Stomach (tissue), 9 donors: ENCODE data around the gene GFER. TPM values are rescaled to one million over a fixed set of nuclear protein-coding genes. Genes with fewer than 3 reads are reported as not detected.

Experiments used
- DNase-seq, 2 donors: peaks; one replicate each; pipeline versions ENCODE4 v3.0.0 to v3.0.0-alpha.2; 2013 to 2019
- H3K27ac ChIP-seq, 5 donors: fragments of 200-600 bp in 4 of 5; sonication (generic) in 4 of 5; one replicate each; pipeline ENCODE4 v1.5.1; 2013 to 2019; ENCODE audit warnings: mild to moderate bottlenecking in 1 of 5, moderate library complexity in 1 of 5
- H3K27me3 ChIP-seq, 3 donors: fragments of 200-600 bp; sonication (generic); one replicate each; pipeline ENCODE4 v1.5.1; 2017 to 2019; ENCODE audit warnings: mixed run types in 1 of 3
- H3K36me3 ChIP-seq, 4 donors: fragments of 200-600 bp; sonication (generic); 1 replicate in 3 of 4; 2 replicates in 1 of 4; pipeline ENCODE4 v1.5.1; 2016 to 2019
- H3K4me1 ChIP-seq, 4 donors: fragments of 200-600 bp; sonication (generic); one replicate each; pipeline ENCODE4 v1.5.1; 2016 to 2019
- H3K4me3 ChIP-seq, 4 donors: fragments of 200-600 bp; sonication (generic) in 3 of 4; one replicate each; pipeline ENCODE4 v1.5.1; 2016 to 2019; ENCODE audit warnings: mild to moderate bottlenecking in 1 of 4
- H3K9me3 ChIP-seq, 4 donors: fragments of 200-600 bp; sonication (generic); one replicate each; pipeline ENCODE4 v1.5.1; 2016 to 2019
- CTCF ChIP-seq, 7 experiments: fragments of 450-650 bp in 4 of 7; fragments of 200-600 bp in 3 of 7; sonication (generic) in 3 of 7; IDR thresholded peaks; one replicate each; pipeline ENCODE4 v1.5.1; 2016 to 2019; ENCODE audit warnings: antibody characterized with exemption in 7 of 7, control low read depth in 2 of 7, mild to moderate bottlenecking in 1 of 7
- EP300 ChIP-seq: sonication (generic); formaldehyde crosslinking; IDR thresholded peaks from one replicate; pipeline ENCODE4 v1.6.1; 2017; ENCODE audit warnings: antibody characterized with exemption
- POLR2A ChIP-seq, 4 donors: fragments of 450-650 bp; IDR thresholded peaks; one replicate each; pipeline ENCODE4 v1.6.1; 2016; ENCODE audit warnings: antibody characterized with exemption in 4 of 4, control low read depth in 2 of 4, mild to moderate bottlenecking in 1 of 4, moderate library complexity in 1 of 4
- POLR2AphosphoS5 ChIP-seq, 3 donors: sonication (generic); formaldehyde crosslinking; IDR thresholded peaks; one replicate each; pipeline ENCODE4 v1.6.1; 2016; ENCODE audit warnings: antibody characterized with exemption in 3 of 3
- WGBS, 5 donors: extraction: QIAGEN DNeasy Blood & Tissue Kit in 3 of 5; methylation state at CpG; one replicate each; pipeline versions ENCODE4 v1.1.5 to v1.1.7; 2013 to 2018; 5-methylcytosine and 5-hydroxymethylcytosine counted together
- intact Hi-C: fragments of 100-400 bp; cut with DNase I; formaldehyde crosslinking; loops from one replicate; pipeline ENCODE4 v1.15.1; 2023; ENCODE audit warnings: low total_unique reads
- polyA plus RNA-seq, 3 donors: library from polyadenylated mRNA; stranded (reverse); fragments of 200-250 nt; gene quantifications; one replicate each; pipeline ENCODE4 v1.2.3, GENCODE V29; 2013
- total RNA-seq, 5 donors: library from RNA; depleted of rRNA; stranded (reverse); fragments of >200 nt; gene quantifications; one replicate each; pipeline versions ENCODE4 v1.1.0 to v1.2.3, GENCODE V29; 2014 to 2016
- donor health status: healthy with polysubstance abuse.
- donor health status: Bipolar disorder and iron deficiency.
- donor health status: healthy.

Gene GFER
- total and polyA plus RNA-seq, 8 donors: 3.1 to 313 (median 33.6) TPM

GRCh38 chr16:2024032-2024420 is 40.0 kb downstream of the GFER start:
- Histone ChIP-seq H3K4me3 (peak overlapping the region in 1 of 4 donors; percentile 38), H3K36me3 (no peaks in the 10 kb centered on the region), H3K4me1 (peaks cover 53 to 72% (median 68%) of the 10 kb centered on the region in 4 donors), H3K27me3 (peaks cover 18 to 46% (median 28%) of the 10 kb centered on the region in 3 donors), H3K9me3 (no peaks in the 10 kb centered on the region), H3K27ac (peak overlapping the region; percentile 66 to 81 (median 74))
- WGBS, 5 donors: 84 to 97% (median 90%) methylated on average over 12 of the region's 12 CpGs
- DNase-seq: no peak
- TF ChIP-seq POLR2A (IDR thresholded peaks at IDR 0.05): no peak
- TF ChIP-seq POLR2AphosphoS5 (IDR thresholded peaks at IDR 0.05): no peak
- TF ChIP-seq EP300: no peak
- TF ChIP-seq CTCF (IDR thresholded peaks at IDR 0.05): no peak
- intact Hi-C loops: loop anchor here (5.0 to 10.0 kb wide), 2 partner anchors 61 to 128 kb away; no protein-coding TSS in a partner anchor

- H3K27ac ChIP-seq: no peak overlapping the region
- 90 to 99% (median 94%) methylated on average over 7 to 14 of the region's 14 CpGs for WGBS, 5 donors
- intact Hi-C loops: loop anchor here (10.0 kb wide), 1 partner anchor 60 kb away; no protein-coding TSS in a partner anchor
- no peak overlapping the region for H3K4me3 ChIP-seq
- H3K36me3 ChIP-seq: peaks cover 4 to 10% (median 8%) of the 10 kb centered on the region in 4 donors
- peaks cover 6 to 34% (median 16%) of the 10 kb centered on the region in 3 donors for H3K27me3 ChIP-seq
- no peaks in the 10 kb centered on the region for H3K9me3 ChIP-seq
- TF ChIP-seq CTCF (IDR thresholded peaks at IDR 0.05) (no peak), EP300 (no peak), POLR2AphosphoS5 (IDR thresholded peaks at IDR 0.05) (no peak), POLR2A (IDR thresholded peaks at IDR 0.05) (no peak)
- DNase-seq: peak in 1 of 2 donors; percentile 8
- peaks cover 51 to 75% (median 68%) of the 10 kb centered on the region in 4 donors for H3K4me1 ChIP-seq
These were observed 41.3 kb downstream of the GFER start for GRCh38 chr16:2025251-2025650.

DNA sequence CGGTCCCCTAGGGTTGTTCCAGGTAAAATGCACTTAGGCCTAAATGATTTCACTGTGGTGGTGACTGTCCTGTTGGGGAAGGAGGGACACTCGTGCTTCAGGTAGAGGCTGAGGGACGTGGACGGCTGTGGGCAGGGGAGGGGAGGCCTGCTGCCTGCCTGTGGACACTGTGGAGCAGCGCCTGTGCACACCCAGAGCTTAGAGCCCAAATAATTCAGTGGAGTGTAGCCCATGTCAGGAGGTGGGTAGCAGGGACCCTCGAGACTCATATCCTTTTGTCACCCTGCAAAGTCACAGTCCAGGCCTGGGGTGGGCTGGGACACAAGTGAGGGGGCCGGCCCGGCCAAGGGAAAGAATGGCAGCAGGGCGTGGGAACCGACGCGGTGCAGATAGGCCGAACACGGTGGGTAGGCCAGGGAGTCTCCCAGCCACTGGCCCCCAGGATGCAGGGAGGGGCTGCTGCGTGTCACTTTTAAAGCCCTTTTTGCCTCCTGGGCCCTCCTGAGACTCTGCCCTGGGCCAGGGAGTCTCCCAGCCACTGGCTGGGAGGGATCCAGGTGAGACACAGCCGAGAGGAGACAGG is 42.0 kb downstream of the GFER start:
- Histone ChIP-seq H3K4me3 (peak overlapping the region; percentile 72 to 92 (median 78)), H3K4me1 (peaks cover 46 to 71% (median 65%) of the 10 kb centered on the region in 4 donors), H3K36me3 (peaks cover 4 to 17% (median 11%) of the 10 kb centered on the region in 4 donors), H3K27ac (peak overlapping the region in 4 of 5 donors; percentile 67 to 92 (median 78)), H3K9me3 (no peaks in the 10 kb centered on the region), H3K27me3 (peaks cover 0 to 26% (median 9%) of the 10 kb centered on the region in 3 donors)
- intact Hi-C loops: loop anchor here (10.0 kb wide), 1 partner anchor 59 kb away; no protein-coding TSS in a partner anchor
- TF ChIP-seq EP300 (no peak), CTCF (IDR thresholded peaks at IDR 0.05) (no peak), POLR2AphosphoS5 (IDR thresholded peaks at IDR 0.05) (no peak), POLR2A (IDR thresholded peaks at IDR 0.05) (no peak)
- DNase-seq: peak in 1 of 2 donors; percentile 19
- WGBS, 5 donors: 65 to 79% (median 76%) methylated on average over 15 to 16 of the region's 16 CpGs

DNA sequence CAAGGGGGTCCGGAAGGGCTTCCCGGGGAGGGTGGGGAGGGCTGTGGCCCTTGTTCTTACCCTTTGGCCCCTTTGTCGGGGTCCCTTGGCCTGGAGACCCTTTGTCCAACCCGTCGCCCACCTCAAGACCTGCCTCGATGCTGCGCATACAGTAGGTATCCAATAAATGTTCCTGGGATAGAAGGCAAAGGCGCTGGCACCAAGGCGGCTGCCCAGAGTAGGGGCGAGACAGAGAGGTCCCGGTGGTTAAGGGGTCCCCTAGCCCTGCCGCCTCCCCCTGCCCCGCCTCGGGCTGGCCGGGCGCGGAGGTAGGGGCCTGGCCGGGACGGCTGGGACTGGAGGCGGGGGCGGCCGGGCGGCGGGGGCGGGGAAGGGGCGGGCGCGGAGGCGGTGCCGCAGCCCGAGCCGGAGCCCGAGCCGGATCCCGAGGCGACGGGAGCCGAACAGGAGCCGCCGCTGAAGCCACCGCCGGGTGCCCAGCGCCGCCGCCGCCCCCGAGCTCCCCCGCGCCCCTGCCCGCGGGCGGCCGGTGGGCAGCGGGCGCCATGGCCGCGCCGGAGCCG is 42.5 kb downstream of the GFER start, which contains the start of gene NHERF2:
TSS of gene NHERF2 (plus strand) at position 442 of the 563 bp plus-strand sequence. CDS start at position 546, 104 bp downstream.
- intact Hi-C loops: loop anchor here (10.0 kb wide), 1 partner anchor 58 kb away; no protein-coding TSS in a partner anchor
- Histone ChIP-seq H3K4me1 (peaks cover 46 to 76% (median 66%) of the 10 kb centered on the region in 4 donors), H3K4me3 (peak within 1 kb of the TSS; percentile 72 to 92 (median 78)), H3K9me3 (no peaks in the 10 kb centered on the region), H3K27me3 (peaks cover 0 to 21% (median 3%) of the 10 kb centered on the region in 3 donors), H3K27ac (peak within 1 kb of the TSS; percentile 72 to 95 (median 85)), H3K36me3 (peaks cover 4 to 22% (median 14%) of the 10 kb centered on the region in 4 donors)
- peak; percentile 60 to 79 for DNase-seq
- 7 to 29% (median 20%) methylated on average over 8 to 55 of the region's 59 CpGs for WGBS, 5 donors
- TF ChIP-seq CTCF (IDR thresholded peaks at IDR 0.05): no peak
- no peak for TF ChIP-seq POLR2A (IDR thresholded peaks at IDR 0.05)
- no peak for TF ChIP-seq POLR2AphosphoS5 (IDR thresholded peaks at IDR 0.05)
- TF ChIP-seq EP300: no peak
